HG02943 (cell line): ENCODE results near the gene VPS37B.
"Not testable (repeated sequence)": the region's sequence is repeated elsewhere in the genome, so short reads cannot be mapped to it uniquely, and the experiment has no call there.

ENCODE experiments used
- ATAC-seq: cut with Tn5 transposase; IDR thresholded peaks from one replicate; pipeline ENCODE4 v1.9.1; 2021; ENCODE audit warnings: mild to moderate bottlenecking, low read depth, moderate library complexity; ENCODE audit not compliant: unreplicated experiment

VPS37B gene

GRCh38 chr12:122909442-122910288 lies 13.7 kb upstream of the VPS37B start:
- ATAC-seq = no peak

- no peak for ATAC-seq
Observed at GRCh38 chr12:122908915-122909314, 13.0 kb upstream of the VPS37B start.

GRCh38 chr12:122905258-122905657 lies 9.3 kb upstream of the VPS37B start:
- not testable (repeated sequence) for ATAC-seq

- no peak for ATAC-seq
Observed at GRCh38 chr12:122903693-122904034, 7.7 kb upstream of the VPS37B start.

- no peak for ATAC-seq
Observed at GRCh38 chr12:122902854-122903692, 7.1 kb upstream of the VPS37B start.

- no peak for ATAC-seq
Observed at GRCh38 chr12:122899887-122900286, 4.0 kb upstream of the VPS37B start.

GRCh38 chr12:122896662-122897061 lies 738 bp upstream of the VPS37B start:
- no peak for ATAC-seq

- ATAC-seq = no peak
Observed at GRCh38 chr12:122895320-122895703, 612 bp downstream of the VPS37B start.

- no peak for ATAC-seq
Observed at GRCh38 chr12:122894193-122895121, 1.5 kb downstream of the VPS37B start.

GRCh38 chr12:122893208-122894153 lies 2.4 kb downstream of the VPS37B start:
- no peak for ATAC-seq

GRCh38 chr12:122892724-122893123 lies 3.2 kb downstream of the VPS37B start:
- ATAC-seq = not testable (repeated sequence)

GRCh38 chr12:122891661-122892525 lies 4.0 kb downstream of the VPS37B start:
- ATAC-seq = no peak

- ATAC-seq = no peak
Observed at GRCh38 chr12:122889761-122890520, 6.0 kb downstream of the VPS37B start.

- no peak for ATAC-seq
Observed at GRCh38 chr12:122888232-122888752, 7.6 kb downstream of the VPS37B start.

GRCh38 chr12:122887819-122888212 lies 8.1 kb downstream of the VPS37B start:
- ATAC-seq = no peak

- peak; percentile 83 for ATAC-seq
Observed at GRCh38 chr12:122886851-122887818, 8.8 kb downstream of the VPS37B start.
